AG10803 (cell line): ENCODE measurements around the gene ZNF398.
A peak's percentile ranks its signal among the peaks of the same experiment; 100 is the strongest.

ENCODE experiments used
- DNase-seq: peaks from one replicate; pipeline ENCODE4 v3.0.0; 2010; ENCODE audit warnings: low read depth
- H3K4me3 ChIP-seq: 2 replicates; pipeline ENCODE4 v1.5.1; 2011; ENCODE audit warnings: mild to moderate bottlenecking, low read length, control low read depth
- CTCF ChIP-seq: conservative IDR thresholded peaks from 2 replicates; pipeline ENCODE4 v1.5.1; 2011; ENCODE audit warnings: mild to moderate bottlenecking, low read length, control low read depth, inconsistent platforms

The ZNF398 gene

DNA sequence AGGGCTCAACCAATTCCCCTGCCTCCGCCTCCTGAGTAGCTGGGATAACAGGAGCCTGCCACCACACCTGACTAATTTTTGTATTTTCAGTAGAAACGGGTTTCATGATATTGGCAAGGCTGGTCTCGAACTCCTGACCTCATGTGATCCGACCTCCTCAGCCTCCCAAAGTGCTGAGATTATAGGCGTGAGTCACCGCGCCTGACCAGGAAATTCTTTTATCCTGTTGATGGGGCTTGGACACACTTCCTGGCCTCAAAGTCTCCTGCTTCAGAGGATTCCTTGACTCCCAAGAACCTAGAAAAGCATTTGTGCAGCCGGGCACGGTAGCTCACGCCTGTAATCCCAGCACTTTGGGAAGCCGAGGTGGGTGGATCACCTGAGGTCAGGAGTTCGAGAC is 37.3 kb upstream of the ZNF398 start:
- TF ChIP-seq CTCF = no peak
- no peak for DNase-seq
- H3K4me3 ChIP-seq = no peak overlapping the region

DNA sequence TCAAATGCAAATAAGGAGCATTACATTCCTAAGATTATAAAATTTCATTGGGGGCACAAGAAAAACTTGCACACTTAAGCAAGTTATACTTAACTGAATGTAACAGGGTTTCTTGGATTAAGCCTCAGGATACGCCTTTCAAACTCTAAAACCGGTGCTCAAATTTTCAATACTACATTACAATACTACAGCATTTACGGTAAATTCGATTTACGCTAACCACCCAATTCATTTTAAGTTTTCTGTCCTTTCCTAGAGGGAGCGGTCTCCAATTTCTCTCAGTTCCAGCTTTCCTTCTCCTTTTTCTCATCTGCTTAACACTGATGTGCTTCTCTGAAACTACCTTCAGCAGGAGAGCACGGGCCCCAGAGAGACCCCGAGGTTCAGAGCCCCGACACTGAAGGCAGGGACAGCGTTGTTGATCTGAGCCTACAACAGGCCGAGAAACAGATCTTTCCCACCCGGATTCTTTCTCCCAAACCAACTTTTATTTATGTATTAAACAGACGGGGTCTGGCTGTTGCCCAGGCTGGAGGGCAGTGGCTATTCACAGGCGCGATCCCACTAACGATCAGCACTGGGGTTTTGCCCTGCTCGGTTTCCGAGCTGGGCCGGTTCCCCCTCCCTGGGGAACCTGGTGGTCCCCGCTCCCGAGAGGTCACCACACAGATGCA is 21.9 kb upstream of the ZNF398 start:
- no peak for DNase-seq
- TF ChIP-seq CTCF = no peak
- peak overlapping the region; percentile 99 for H3K4me3 ChIP-seq

GRCh38 chr7:149125863-149126661 is 21.2 kb upstream of the ZNF398 start, which contains the start of gene ZNF425:
Gene ZNF425, minus strand, starts transcription at chr7:149126324. Its CDS starts 111 bp downstream, at chr7:149126213.
- H3K4me3 ChIP-seq = peak within 1 kb of the TSS; percentile 99
- peak; percentile 67 for TF ChIP-seq CTCF
- peak; percentile 89 for DNase-seq

- peak overlapping the region; percentile 99 for H3K4me3 ChIP-seq
- TF ChIP-seq CTCF = no peak
- DNase-seq = peak; percentile 18
Measured at GRCh38 chr7:149126662-149127266, 20.5 kb upstream of the ZNF398 start.

- TF ChIP-seq CTCF = no peak
- H3K4me3 ChIP-seq = no peak overlapping the region
- no peak for DNase-seq
Measured at GRCh38 chr7:149130572-149131198, 16.6 kb upstream of the ZNF398 start.

DNA sequence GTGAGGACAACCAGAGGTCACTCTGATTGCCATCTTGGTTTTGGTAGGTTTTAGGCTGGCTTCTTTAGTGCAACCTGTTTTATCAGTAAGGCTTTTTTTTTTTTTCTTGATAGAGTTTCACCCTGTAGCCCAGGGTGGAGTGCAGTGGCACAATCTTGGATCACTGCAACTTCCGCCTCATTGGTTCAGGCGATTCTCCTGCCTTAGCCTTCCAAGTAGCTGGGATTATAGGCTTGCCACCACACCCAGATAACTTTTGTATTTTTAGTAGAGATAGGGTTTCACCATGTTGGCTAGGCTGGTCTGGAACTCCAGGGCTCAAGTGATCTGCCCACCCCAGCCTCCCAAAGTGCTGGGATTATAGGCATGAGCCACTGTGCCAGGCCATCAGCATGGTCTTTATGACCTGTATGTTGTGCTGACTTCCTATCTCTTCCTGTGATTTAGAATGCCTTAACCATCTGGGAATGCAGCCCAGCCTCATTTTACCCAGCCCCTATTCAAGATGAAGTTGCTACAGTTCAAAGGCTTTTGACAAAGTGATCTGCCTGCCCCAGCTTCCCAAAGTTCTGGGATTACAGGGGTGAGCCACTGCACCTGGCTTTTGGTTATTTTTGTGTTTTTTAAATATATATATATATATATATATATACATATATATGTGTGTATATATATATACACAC is 14.1 kb upstream of the ZNF398 start:
- no peak overlapping the region for H3K4me3 ChIP-seq
- no peak for DNase-seq
- no peak for TF ChIP-seq CTCF
